PFSK-1 (cell line): Measurements from ENCODE around the gene EVI5.

Experiments used
- FOXP2 ChIP-seq: optimal IDR thresholded peaks from 2 replicates; pipeline ENCODE3; 2011; ENCODE audit warnings: borderline replicate concordance, control low read depth, inconsistent platforms; ENCODE audit not compliant: insufficient read depth; ENCODE audit errors: extremely low read length, extremely low read depth
- POLR2AphosphoS5 ChIP-seq: IDR thresholded peaks from 2 replicates; pipeline ENCODE4 v1.6.1; 2012; ENCODE audit warnings: low read depth, mild to moderate bottlenecking, control low read depth, low read length, moderate library complexity
- REST ChIP-seq, 2 experiments: IDR thresholded peaks; 2 replicates each; pipeline versions ENCODE4 v1.6.1 to v1.8.0; 2011 to 2012; ENCODE audit warnings: low read depth in 2 of 2, low read length in 2 of 2, control low read depth in 1 of 2, inconsistent platforms in 1 of 2, mild to moderate bottlenecking in 1 of 2, moderate library complexity in 1 of 2; ENCODE audit not compliant: insufficient read depth in 1 of 2
- SIN3A ChIP-seq: IDR thresholded peaks from 2 replicates; pipeline ENCODE4 v1.6.1; 2012; ENCODE audit warnings: mild to moderate bottlenecking, low read length, moderate library complexity, borderline replicate concordance; ENCODE audit not compliant: insufficient read depth
- TAF1 ChIP-seq: IDR thresholded peaks from 2 replicates; pipeline ENCODE4 v1.6.1; 2012; ENCODE audit warnings: low read length, control low read depth, borderline replicate concordance; ENCODE audit not compliant: insufficient read depth

Gene EVI5

GRCh38 chr1:92755541-92756461 lies 29.1 kb downstream of the EVI5 start:
- TF ChIP-seq SIN3A (no peak), POLR2AphosphoS5 (no peak), REST (IDR thresholded peaks at IDR 0.05; ENCODE audit: insufficient read depth in 1 of 2, low read depth in 2 of 2, low read length in 2 of 2) (no peak), TAF1 (no peak), FOXP2 (no peak)

GRCh38 chr1:92754719-92755050 lies 30.2 kb downstream of the EVI5 start:
- no peak for TF ChIP-seq POLR2AphosphoS5
- TF ChIP-seq TAF1: no peak
- no peak for TF ChIP-seq SIN3A
- no peak for TF ChIP-seq REST (IDR thresholded peaks at IDR 0.05; ENCODE audit: insufficient read depth in 1 of 2, low read depth in 2 of 2, low read length in 2 of 2)
- TF ChIP-seq FOXP2: no peak

GRCh38 chr1:92754000-92754718 lies 30.7 kb downstream of the EVI5 start:
- TF ChIP-seq POLR2AphosphoS5: no peak
- no peak for TF ChIP-seq REST (IDR thresholded peaks at IDR 0.05; ENCODE audit: insufficient read depth in 1 of 2, low read depth in 2 of 2, low read length in 2 of 2)
- TF ChIP-seq TAF1: no peak
- no peak for TF ChIP-seq SIN3A
- TF ChIP-seq FOXP2: no peak

- no peak for TF ChIP-seq TAF1
- TF ChIP-seq SIN3A: no peak
- no peak for TF ChIP-seq POLR2AphosphoS5
- TF ChIP-seq FOXP2: no peak
- TF ChIP-seq REST (IDR thresholded peaks at IDR 0.05; ENCODE audit: insufficient read depth in 1 of 2, low read depth in 2 of 2, low read length in 2 of 2): no peak
These were observed 32.2 kb downstream of the EVI5 start for GRCh38 chr1:92752719-92753118.
